CD4-positive, alpha-beta T cell (primary cell): Measurements from ENCODE around the gene DISP3. TPM values are rescaled to one million over a fixed set of nuclear protein-coding genes. Genes with fewer than 3 reads are reported as not detected.
A peak's percentile ranks its signal among the peaks of the same experiment; 100 is the strongest.

Experiments
- ATAC-seq: fragments of 200-7000 bp; cut with Tn5 transposase; one replicate; pipeline ENCODE4 v1.10.0; 2022; ENCODE audit warnings: mild to moderate bottlenecking; ENCODE audit not compliant: poor library complexity
- CTCF ChIA-PET: fragments of 350-600 bp; sonication (Branson Sonifier 250); formaldehyde crosslinking; loops from one replicate; lab custom pipeline; 2021; ENCODE audit warnings: antibody characterized with exemption, inconsistent platforms; lab: Charles Lee
- POLR2A ChIA-PET: fragments of 350-600 bp; sonication (Branson Sonifier 250); formaldehyde crosslinking; loops from one replicate; lab custom pipeline; 2021; ENCODE audit warnings: antibody characterized with exemption, inconsistent platforms; lab: Charles Lee
- DNase-seq, 14 experiments: peaks; one replicate each; pipeline ENCODE4 v3.0.0-alpha.2; 2013 to 2020; ENCODE audit warnings: mixed read lengths in 2 of 14
- H3K27ac ChIP-seq, 2 donors: one replicate each; pipeline versions ENCODE4 v1.5.1 to v1.7.0; 2013; ENCODE audit warnings: low read length in 2 of 2, low read depth in 1 of 2, mild to moderate bottlenecking in 1 of 2
- H3K27me3 ChIP-seq, 2 experiments: 1 replicate in 1 of 2; 2 replicates in 1 of 2; pipeline versions ENCODE4 v1.6.1 to v1.7.0; 2013; ENCODE audit warnings: low read length in 2 of 2, control low read depth in 1 of 2, mild to moderate bottlenecking in 1 of 2, moderate library complexity in 1 of 2; ENCODE audit not compliant: insufficient read depth in 2 of 2, control insufficient read depth in 1 of 2
- H3K36me3 ChIP-seq: one replicate; pipeline ENCODE4 v1.6.1; 2013; ENCODE audit warnings: low read length, control low read depth; ENCODE audit not compliant: insufficient read depth
- H3K4me1 ChIP-seq: one replicate; pipeline ENCODE4 v1.6.1; 2013; ENCODE audit warnings: low read length, control low read depth; ENCODE audit not compliant: insufficient read depth
- H3K4me3 ChIP-seq: one replicate; pipeline ENCODE4 v1.5.1; 2013; ENCODE audit warnings: mild to moderate bottlenecking, low read length, moderate library complexity
- H3K9me3 ChIP-seq, 2 experiments: 1 replicate in 1 of 2; 2 replicates in 1 of 2; pipeline versions ENCODE4 v1.6.1 to v1.7.0; 2013; ENCODE audit warnings: low read length in 2 of 2, mild to moderate bottlenecking in 2 of 2, control low read depth in 1 of 2, moderate library complexity in 1 of 2; ENCODE audit not compliant: control insufficient read depth in 1 of 2, insufficient read depth in 1 of 2
- H3K27ac Mint-ChIP-seq: one replicate; pipeline ENCODE4 v1.8.0; 2020; ENCODE audit warnings: mixed read lengths
- H3K27me3 Mint-ChIP-seq: one replicate; pipeline ENCODE4 v1.8.0; 2021; ENCODE audit warnings: mixed read lengths
- H3K36me3 Mint-ChIP-seq: one replicate; pipeline ENCODE4 v1.8.0; 2021; ENCODE audit warnings: low read depth, mixed read lengths
- H3K4me1 Mint-ChIP-seq: one replicate; pipeline ENCODE4 v1.8.0; 2021; ENCODE audit warnings: low read depth, mixed read lengths
- H3K4me3 Mint-ChIP-seq: one replicate; pipeline ENCODE4 v1.8.0; 2020; ENCODE audit warnings: mild to moderate bottlenecking, mixed read lengths
- H3K9me3 Mint-ChIP-seq: one replicate; pipeline ENCODE4 v1.8.0; 2020; ENCODE audit warnings: mixed read lengths
- CTCF ChIP-seq: fragments of 200-600 bp; IDR thresholded peaks from one replicate; pipeline ENCODE4 v1.8.0; 2022; ENCODE audit warnings: antibody characterized with exemption, mild to moderate bottlenecking
- intact Hi-C, 2 experiments: fragments of 100-400 bp; cut with DNase I in 1 of 2; cut with micrococcal nuclease in 1 of 2; formaldehyde crosslinking; loops; one replicate each; pipeline versions ENCODE4 v1.15.1 to v1.9.0; 2023 to 2025; cut with DNase I, micrococcal nuclease
- total RNA-seq, 174 experiments: library from RNA in 2 of 174; stranded (reverse) in 2 of 174; gene quantifications; one replicate each; pipeline ENCODE4 v1.2.3 and lab custom pipeline; 2021 to 2026

DISP3 gene
- total RNA-seq, 2 experiments from 2014 or later = 0.55 to 0.56 TPM

- Histone ChIP-seq H3K4me1 (no peaks in the 10 kb centered on the region), H3K27ac (no peak overlapping the region), H3K36me3 (no peaks in the 10 kb centered on the region), H3K27me3 (peaks cover 9 to 15% of the 10 kb centered on the region in 2 experiments), H3K4me3 (no peak overlapping the region), H3K9me3 (no peaks in the 10 kb centered on the region)
- POLR2A ChIA-PET = no interaction called here
- Mint-ChIP-seq H3K4me1 (no peaks in the 10 kb centered on the region), H3K36me3 (no peaks in the 10 kb centered on the region), H3K27me3 (peaks cover 44% of the 10 kb centered on the region), H3K9me3 (no peaks in the 10 kb centered on the region), H3K27ac (no peak overlapping the region), H3K4me3 (no peak overlapping the region)
- no peak for DNase-seq
- intact Hi-C loops = no loop called here
- no peak for ATAC-seq
- CTCF ChIA-PET = no interaction called here
- TF ChIP-seq CTCF = no peak
These were observed 6.2 kb upstream of the DISP3 start for GRCh38 chr1:11472741-11473140.

GRCh38 chr1:11473491-11474034, 5.4 kb upstream of the DISP3 start:
- POLR2A ChIA-PET = no interaction called here
- H3K27me3 ChIP-seq = peaks cover 16 to 17% of the 10 kb centered on the region in 2 experiments
- H3K36me3 ChIP-seq = no peaks in the 10 kb centered on the region
- Mint-ChIP-seq H3K36me3 (no peaks in the 10 kb centered on the region), H3K27me3 (peaks cover 50% of the 10 kb centered on the region), H3K4me1 (peaks cover 4% of the 10 kb centered on the region), H3K27ac (no peak overlapping the region), H3K4me3 (no peak overlapping the region), H3K9me3 (no peaks in the 10 kb centered on the region)
- ATAC-seq (no peak), DNase-seq (peak in 7 of 14 experiments; percentile 3 to 46 (median 16))
- H3K4me1 ChIP-seq = peaks cover 3% of the 10 kb centered on the region
- peaks cover 0 to 6% of the 10 kb centered on the region in 2 experiments for H3K9me3 ChIP-seq
- intact Hi-C loops = no loop called here
- TF ChIP-seq CTCF = no peak
- no peak overlapping the region for H3K4me3 ChIP-seq
- H3K27ac ChIP-seq = no peak overlapping the region
- CTCF ChIA-PET = no interaction called here

- ChIA-PET POLR2A (no interaction called here), CTCF (no interaction called here)
- ATAC-seq = no peak
- Histone ChIP-seq H3K27ac (no peak overlapping the region), H3K9me3 (peaks cover 0 to 13% of the 10 kb centered on the region in 2 experiments), H3K4me3 (no peak overlapping the region), H3K27me3 (peaks cover 18 to 23% of the 10 kb centered on the region in 2 experiments), H3K36me3 (no peaks in the 10 kb centered on the region), H3K4me1 (peaks cover 13% of the 10 kb centered on the region)
- no peaks in the 10 kb centered on the region for H3K36me3 Mint-ChIP-seq
- H3K9me3 Mint-ChIP-seq = no peaks in the 10 kb centered on the region
- no peak overlapping the region for H3K4me3 Mint-ChIP-seq
- peaks cover 45% of the 10 kb centered on the region for H3K27me3 Mint-ChIP-seq
- peaks cover 4% of the 10 kb centered on the region for H3K4me1 Mint-ChIP-seq
- TF ChIP-seq CTCF = no peak
- DNase-seq = no peak
- intact Hi-C loops = no loop called here
- no peak overlapping the region for H3K27ac Mint-ChIP-seq
These were observed 4.1 kb upstream of the DISP3 start for GRCh38 chr1:11474826-11475225.
